HFF-Myc (cell line): ENCODE measurements around the gene LPCAT1.
"Not testable (repeated sequence)": the region's sequence is repeated elsewhere in the genome, so short reads cannot be mapped to it uniquely, and the experiment has no call there.

Experiments
- DNase-seq: peaks from one replicate; pipeline ENCODE4 v3.0.0-alpha.2; 2011; ENCODE audit warnings: low read depth; ENCODE audit errors: extremely low read depth
- H3K4me3 ChIP-seq: replicated peaks from 2 replicates; pipeline ENCODE4 v1.5.1; 2011; ENCODE audit warnings: low read depth, mild to moderate bottlenecking, control low read depth, low read length
- TF ChIP-seq, protein P1 (sequence below): IDR thresholded peaks from 2 replicates; pipeline ENCODE4 v1.5.1; 2012; ENCODE audit warnings: mild to moderate bottlenecking, low read depth, low read length, control low read depth; ENCODE audit errors: missing control alignments

LPCAT1 gene

GRCh38 chr5:1564824-1565736, 41.3 kb upstream of the LPCAT1 start:
- TF ChIP-seq, protein P1, sequence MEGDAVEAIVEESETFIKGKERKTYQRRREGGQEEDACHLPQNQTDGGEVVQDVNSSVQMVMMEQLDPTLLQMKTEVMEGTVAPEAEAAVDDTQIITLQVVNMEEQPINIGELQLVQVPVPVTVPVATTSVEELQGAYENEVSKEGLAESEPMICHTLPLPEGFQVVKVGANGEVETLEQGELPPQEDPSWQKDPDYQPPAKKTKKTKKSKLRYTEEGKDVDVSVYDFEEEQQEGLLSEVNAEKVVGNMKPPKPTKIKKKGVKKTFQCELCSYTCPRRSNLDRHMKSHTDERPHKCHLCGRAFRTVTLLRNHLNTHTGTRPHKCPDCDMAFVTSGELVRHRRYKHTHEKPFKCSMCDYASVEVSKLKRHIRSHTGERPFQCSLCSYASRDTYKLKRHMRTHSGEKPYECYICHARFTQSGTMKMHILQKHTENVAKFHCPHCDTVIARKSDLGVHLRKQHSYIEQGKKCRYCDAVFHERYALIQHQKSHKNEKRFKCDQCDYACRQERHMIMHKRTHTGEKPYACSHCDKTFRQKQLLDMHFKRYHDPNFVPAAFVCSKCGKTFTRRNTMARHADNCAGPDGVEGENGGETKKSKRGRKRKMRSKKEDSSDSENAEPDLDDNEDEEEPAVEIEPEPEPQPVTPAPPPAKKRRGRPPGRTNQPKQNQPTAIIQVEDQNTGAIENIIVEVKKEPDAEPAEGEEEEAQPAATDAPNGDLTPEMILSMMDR, result no peak
- DNase-seq, result no peak

GRCh38 chr5:1564182-1564748, 40.5 kb upstream of the LPCAT1 start:
- H3K4me3 ChIP-seq, result no peak overlapping the region
- peak; percentile 19 for DNase-seq
- TF ChIP-seq, protein P1, result no peak

More at GRCh38 chr5:1564824-1565736, 41.3 kb upstream of the LPCAT1 start:
- no peak overlapping the region for H3K4me3 ChIP-seq

DNA sequence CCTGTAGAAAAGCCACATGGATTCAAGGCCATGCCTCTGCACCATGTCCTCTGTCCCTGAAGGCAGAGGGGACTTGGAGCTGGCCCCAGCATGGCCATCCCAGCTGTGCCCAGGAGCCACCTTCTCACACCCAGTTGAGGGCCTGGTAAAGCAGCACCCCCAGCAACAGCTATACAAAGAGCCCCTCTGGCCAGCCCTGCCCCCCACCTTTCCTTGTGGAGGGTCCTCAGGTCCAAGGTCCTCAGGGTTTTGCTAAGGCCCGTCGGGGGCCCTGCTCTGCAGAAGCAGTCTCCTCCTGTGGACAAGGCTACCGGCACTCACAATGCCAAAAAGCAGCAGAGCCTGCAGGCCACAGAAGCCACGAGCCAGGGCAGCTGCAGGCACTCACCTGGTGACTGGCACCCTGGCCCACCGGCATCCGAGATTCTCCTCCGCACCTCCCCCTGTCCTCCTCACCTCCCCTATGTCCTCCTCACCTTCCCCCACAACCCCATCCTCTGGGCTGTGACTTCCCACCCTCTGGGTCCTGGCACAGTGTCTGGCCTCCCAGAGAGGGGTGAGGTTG, 39.9 kb upstream of the LPCAT1 start:
- H3K4me3 ChIP-seq, result no peak overlapping the region

GRCh38 chr5:1563051-1563461, 39.3 kb upstream of the LPCAT1 start:
- TF ChIP-seq, protein P1, result no peak
- DNase-seq, result no peak
- H3K4me3 ChIP-seq, result no peak overlapping the region

More for the DNA sequence above, 39.9 kb upstream of the LPCAT1 start:
- TF ChIP-seq, protein P1, result no peak
- no peak for DNase-seq

DNA sequence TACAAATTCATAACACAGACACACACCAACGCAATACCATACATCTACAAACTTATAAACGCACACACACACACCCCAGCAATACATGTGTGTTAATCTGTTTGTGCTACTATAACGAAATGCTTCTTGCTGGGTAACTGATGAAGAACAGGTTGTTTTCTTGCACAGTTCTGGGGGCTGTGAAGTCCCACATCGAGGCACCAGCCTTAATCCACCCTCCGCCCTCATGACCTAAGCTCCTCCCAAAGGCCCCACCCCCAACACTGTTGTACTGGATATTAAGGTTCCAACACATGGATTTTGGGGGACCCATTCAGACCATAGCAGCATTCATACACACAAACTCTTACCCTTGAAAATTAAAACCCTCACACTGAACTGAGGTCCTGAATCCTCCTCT, 38.8 kb upstream of the LPCAT1 start:
- DNase-seq, result no peak
- TF ChIP-seq, protein P1, result no peak
- no peak overlapping the region for H3K4me3 ChIP-seq

DNA sequence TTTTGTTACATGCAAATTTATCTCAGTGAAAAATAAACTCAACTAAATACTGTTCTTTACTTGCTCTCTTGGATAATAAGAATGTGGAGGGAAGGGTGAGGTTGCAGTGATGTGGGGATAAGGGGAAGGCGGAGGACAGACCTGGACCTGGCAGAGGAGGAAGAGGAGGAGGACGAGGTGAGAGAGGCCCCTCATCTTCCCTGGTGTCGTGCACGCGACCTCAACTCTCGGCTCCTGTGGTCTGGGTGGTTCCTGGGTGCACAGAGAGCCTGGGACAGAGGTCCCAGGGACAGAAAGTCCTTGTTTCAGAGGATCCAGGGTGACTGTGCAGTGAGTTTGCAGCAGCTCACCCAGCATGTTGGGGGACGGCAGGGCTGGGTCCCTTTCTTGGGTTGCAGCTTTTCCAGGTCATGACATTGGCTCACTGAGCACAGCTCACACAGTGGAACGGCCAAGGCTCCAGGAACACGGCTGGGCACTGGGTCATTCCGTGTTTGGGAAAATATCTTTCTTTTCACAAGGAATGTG, 37.7 kb upstream of the LPCAT1 start:
- H3K4me3 ChIP-seq, result no peak overlapping the region

DNA sequence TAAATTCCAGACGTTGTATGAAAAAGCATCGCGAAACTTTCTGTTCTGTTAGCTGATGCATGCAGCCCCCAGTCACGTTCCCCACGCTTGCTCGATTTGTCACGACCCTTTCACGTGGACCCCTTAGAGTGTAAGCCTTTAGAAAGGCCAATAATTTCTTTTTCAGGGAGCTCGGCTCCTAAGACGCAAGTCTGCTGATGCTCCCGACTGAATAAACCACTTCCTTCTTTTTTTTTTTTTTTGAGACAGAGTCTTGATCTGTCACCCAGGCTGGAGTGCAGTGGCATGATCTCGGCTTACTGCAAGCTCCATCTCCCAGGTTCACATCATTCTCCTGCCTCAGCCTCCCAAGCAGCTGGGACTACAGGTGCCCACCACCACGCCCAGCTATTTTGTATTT, 36.7 kb upstream of the LPCAT1 start:
- DNase-seq, result not testable (repeated sequence)

More for the DNA sequence above, 37.7 kb upstream of the LPCAT1 start:
- TF ChIP-seq, protein P1, result no peak
- no peak for DNase-seq

More for the DNA sequence above, 36.7 kb upstream of the LPCAT1 start:
- not testable (repeated sequence) for H3K4me3 ChIP-seq
